NCI-H2107 treated with DMSO at 0.1 percent for 48 hours (cell line): ENCODE measurements around the gene SLC25A25.

Experiments used
- DNase-seq: peaks from one replicate; lab custom pipeline; 2025; ENCODE audit not compliant: unreplicated experiment; lab: John Stamatoyannopoulos, UW

SLC25A25 gene

GRCh38 chr9:128072144-128073021 is 4.4 kb downstream of the SLC25A25 start:
- DNase-seq = peak; percentile 60

GRCh38 chr9:128073253-128073886 is 5.3 kb downstream of the SLC25A25 start:
- no peak for DNase-seq

- DNase-seq = no peak
These were observed 9.9 kb downstream of the SLC25A25 start for GRCh38 chr9:128077847-128078503.

GRCh38 chr9:128078504-128079434 is 10.7 kb downstream of the SLC25A25 start:
- DNase-seq = no peak

GRCh38 chr9:128080206-128080605 is 12.2 kb downstream of the SLC25A25 start:
- DNase-seq = no peak

- no peak for DNase-seq
These were observed 13.0 kb downstream of the SLC25A25 start for GRCh38 chr9:128081056-128081455.

- DNase-seq = no peak
These were observed 14.1 kb downstream of the SLC25A25 start for GRCh38 chr9:128082151-128082550.

- DNase-seq = no peak
These were observed 16.7 kb downstream of the SLC25A25 start for GRCh38 chr9:128084746-128085145.

GRCh38 chr9:128085943-128086342 is 17.9 kb downstream of the SLC25A25 start:
- no peak for DNase-seq

GRCh38 chr9:128087262-128087661 is 19.2 kb downstream of the SLC25A25 start:
- DNase-seq = no peak

GRCh38 chr9:128088253-128088945 is 20.4 kb downstream of the SLC25A25 start:
- DNase-seq = peak; percentile 63

- no peak for DNase-seq
These were observed 21.3 kb downstream of the SLC25A25 start for GRCh38 chr9:128089299-128089698.

- DNase-seq = peak; percentile 83
These were observed 23.1 kb downstream of the SLC25A25 start for GRCh38 chr9:128091144-128091543.

- DNase-seq = no peak
These were observed 23.5 kb downstream of the SLC25A25 start for GRCh38 chr9:128091571-128091970.

GRCh38 chr9:128092199-128092977 is 24.4 kb downstream of the SLC25A25 start:
- DNase-seq = no peak

- no peak for DNase-seq
These were observed 25.0 kb downstream of the SLC25A25 start for GRCh38 chr9:128093011-128093410.

GRCh38 chr9:128094166-128094949 is 26.3 kb downstream of the SLC25A25 start:
- peak; percentile 89 for DNase-seq

GRCh38 chr9:128094950-128095544 is 27.0 kb downstream of the SLC25A25 start:
- DNase-seq = peak; percentile 88
